Measurements from ENCODE around the gene ADSS1.

DNA sequence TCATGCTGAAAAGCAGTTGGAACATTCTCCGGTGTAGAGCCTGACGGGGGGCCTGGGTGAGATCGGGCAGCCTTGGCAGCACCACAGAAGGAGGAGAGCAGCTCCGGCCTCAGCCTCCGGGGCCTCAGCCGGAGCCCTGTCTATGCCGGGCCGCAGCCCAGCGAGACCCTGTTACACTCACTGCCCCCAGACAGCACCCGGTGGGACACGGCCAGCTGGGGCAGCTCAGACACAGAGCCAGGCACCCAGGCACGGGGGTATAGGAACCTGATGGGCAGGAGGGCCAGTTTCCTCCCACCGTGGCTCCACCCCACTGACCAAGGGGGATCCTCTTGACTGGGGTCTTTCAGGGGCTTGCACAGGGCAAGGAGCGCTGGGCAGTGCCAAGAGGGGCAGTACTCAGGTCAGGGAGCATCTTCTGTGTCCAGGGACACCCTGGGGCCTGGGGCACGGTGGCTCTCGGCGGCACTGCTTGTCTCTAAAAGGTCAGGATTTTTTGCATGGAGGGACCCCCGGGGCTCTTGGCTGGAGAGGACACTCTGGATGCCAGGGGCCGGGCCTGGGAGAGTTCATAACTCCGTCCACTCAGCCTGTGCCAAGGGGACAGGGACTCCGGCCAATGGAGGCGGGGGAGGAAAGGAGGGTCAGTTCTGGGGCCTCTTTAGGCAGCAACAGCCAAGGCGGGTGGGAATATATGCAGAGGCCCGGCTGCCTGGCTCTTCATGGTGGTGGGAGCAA is 25.2 kb upstream of the ADSS1 start:
- TF ChIP-seq, protein P1, sequence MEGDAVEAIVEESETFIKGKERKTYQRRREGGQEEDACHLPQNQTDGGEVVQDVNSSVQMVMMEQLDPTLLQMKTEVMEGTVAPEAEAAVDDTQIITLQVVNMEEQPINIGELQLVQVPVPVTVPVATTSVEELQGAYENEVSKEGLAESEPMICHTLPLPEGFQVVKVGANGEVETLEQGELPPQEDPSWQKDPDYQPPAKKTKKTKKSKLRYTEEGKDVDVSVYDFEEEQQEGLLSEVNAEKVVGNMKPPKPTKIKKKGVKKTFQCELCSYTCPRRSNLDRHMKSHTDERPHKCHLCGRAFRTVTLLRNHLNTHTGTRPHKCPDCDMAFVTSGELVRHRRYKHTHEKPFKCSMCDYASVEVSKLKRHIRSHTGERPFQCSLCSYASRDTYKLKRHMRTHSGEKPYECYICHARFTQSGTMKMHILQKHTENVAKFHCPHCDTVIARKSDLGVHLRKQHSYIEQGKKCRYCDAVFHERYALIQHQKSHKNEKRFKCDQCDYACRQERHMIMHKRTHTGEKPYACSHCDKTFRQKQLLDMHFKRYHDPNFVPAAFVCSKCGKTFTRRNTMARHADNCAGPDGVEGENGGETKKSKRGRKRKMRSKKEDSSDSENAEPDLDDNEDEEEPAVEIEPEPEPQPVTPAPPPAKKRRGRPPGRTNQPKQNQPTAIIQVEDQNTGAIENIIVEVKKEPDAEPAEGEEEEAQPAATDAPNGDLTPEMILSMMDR (IDR thresholded peaks at IDR 0.05) = no peak
- TF ChIP-seq, protein P2, sequence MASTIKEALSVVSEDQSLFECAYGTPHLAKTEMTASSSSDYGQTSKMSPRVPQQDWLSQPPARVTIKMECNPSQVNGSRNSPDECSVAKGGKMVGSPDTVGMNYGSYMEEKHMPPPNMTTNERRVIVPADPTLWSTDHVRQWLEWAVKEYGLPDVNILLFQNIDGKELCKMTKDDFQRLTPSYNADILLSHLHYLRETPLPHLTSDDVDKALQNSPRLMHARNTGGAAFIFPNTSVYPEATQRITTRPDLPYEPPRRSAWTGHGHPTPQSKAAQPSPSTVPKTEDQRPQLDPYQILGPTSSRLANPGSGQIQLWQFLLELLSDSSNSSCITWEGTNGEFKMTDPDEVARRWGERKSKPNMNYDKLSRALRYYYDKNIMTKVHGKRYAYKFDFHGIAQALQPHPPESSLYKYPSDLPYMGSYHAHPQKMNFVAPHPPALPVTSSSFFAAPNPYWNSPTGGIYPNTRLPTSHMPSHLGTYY (CRISPR knock-in tag; IDR thresholded peaks at IDR 0.05) = no peak
- no peak for TF ChIP-seq ATF3 (CRISPR knock-in tag; conservative IDR thresholded peaks at IDR 0.05)
- no peak for TF ChIP-seq ETV6 (CRISPR knock-in tag; IDR thresholded peaks at IDR 0.05)
- TF ChIP-seq, protein P3, sequence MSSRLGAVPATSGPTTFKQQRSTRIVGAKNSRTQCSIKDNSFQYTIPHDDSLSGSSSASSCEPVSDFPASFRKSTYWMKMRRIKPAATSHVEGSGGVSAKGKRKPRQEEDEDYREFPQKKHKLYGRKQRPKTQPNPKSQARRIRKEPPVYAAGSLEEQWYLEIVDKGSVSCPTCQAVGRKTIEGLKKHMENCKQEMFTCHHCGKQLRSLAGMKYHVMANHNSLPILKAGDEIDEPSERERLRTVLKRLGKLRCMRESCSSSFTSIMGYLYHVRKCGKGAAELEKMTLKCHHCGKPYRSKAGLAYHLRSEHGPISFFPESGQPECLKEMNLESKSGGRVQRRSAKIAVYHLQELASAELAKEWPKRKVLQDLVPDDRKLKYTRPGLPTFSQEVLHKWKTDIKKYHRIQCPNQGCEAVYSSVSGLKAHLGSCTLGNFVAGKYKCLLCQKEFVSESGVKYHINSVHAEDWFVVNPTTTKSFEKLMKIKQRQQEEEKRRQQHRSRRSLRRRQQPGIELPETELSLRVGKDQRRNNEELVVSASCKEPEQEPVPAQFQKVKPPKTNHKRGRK (CRISPR knock-in tag; IDR thresholded peaks at IDR 0.05; ENCODE audit: borderline replicate concordance) = no peak
- TF ChIP-seq ATF2 (CRISPR knock-in tag; IDR thresholded peaks at IDR 0.05; ENCODE audit: borderline replicate concordance, low read depth) = no peak
- no peak for TF ChIP-seq ZNF219 (CRISPR knock-in tag; IDR thresholded peaks at IDR 0.05; ENCODE audit: borderline replicate concordance)
- TF ChIP-seq CBFB (CRISPR knock-in tag; IDR thresholded peaks at IDR 0.05; ENCODE audit: low read depth) = no peak
